GM04504 (cell line): ENCODE results near the gene ARHGEF40.

Experiments
- DNase-seq: peaks from one replicate; pipeline ENCODE4 v3.0.0-alpha.2; 2012; ENCODE audit warnings: low read depth

Gene ARHGEF40

DNA sequence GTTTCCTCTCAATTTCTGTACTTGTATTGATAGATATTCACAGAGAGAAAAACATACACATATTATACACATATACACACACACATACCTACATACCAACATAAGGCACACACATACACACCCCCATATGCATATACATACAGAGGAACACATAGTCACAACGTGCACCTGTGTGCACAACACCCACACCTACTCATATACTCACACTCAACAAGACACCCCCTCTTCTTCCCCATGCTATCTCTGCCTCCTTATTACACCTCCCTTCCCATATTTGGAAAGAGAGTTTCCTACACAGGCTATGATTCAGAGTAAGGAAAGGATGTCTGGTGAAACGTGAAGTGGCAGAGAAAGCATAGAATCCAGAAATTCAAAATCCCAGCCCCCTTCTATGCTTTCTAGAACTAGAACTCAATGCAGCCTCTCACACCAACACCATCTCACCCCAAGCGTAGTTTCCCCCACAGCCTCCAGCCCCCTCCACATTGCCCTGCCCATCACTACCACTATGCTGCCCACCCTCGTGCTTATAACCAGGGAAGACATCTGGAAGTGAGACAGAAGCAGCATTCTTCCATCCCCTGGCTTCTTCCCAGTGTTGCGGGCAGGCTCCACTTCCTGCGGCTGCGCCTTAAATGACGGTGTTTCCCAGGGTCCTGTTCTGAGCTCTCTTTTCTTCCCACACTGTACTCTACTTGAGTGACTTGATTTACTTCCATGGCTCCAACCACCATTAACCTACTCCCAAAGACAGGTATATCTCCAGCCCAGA, 10.1 kb upstream of the ARHGEF40 start:
- DNase-seq = peak; percentile 35

DNA sequence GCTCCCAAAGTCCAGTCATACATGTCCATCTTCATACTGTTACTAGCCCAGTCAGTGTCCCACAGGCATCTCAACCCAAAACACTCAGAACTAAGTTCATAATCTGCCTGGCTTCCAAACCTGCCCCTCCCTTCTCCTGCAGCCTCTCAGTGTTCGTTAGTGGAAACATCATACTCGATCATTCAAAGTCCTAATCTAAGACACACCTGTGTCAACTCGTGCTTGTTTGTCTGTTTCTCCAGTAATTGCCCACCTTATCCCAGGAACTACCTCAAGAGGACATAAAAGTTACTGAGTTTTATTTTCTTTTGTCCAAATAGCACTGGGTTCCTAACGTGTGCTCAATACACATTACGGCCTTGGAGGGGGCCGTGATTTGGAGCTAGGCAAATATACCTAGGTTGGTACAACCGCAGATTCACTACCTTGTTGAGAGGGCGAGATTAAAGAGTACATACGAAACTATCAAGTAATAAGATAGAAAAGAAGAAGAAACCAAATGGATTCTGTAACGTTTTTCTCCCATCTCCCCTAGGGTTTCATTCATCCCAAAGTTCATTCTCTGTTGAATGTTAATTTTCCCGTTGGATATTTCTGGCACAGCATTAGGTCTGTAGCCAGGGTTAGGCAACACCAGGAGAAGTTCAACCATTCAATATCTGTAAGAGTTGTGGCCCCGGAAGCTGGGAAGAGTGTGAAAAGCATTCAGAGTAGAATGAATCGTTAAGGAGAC, 9.3 kb upstream of the ARHGEF40 start:
- DNase-seq = no peak

DNA sequence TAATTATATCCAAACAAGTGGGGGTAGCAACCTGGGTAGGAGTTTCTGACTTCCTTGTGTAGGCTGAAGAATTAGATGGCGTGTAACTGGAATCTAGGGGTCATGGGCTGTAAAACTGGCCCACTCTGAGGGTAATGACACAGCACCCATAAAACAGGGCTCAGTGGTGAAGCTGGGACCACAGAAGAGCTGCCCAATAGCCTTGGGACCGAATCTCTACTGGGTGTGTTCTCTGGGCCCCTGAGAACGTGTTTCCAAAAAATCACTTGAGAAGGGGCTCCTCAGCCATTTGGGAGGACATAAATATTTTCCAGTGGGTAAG, 8.8 kb upstream of the ARHGEF40 start:
- DNase-seq = no peak

DNA sequence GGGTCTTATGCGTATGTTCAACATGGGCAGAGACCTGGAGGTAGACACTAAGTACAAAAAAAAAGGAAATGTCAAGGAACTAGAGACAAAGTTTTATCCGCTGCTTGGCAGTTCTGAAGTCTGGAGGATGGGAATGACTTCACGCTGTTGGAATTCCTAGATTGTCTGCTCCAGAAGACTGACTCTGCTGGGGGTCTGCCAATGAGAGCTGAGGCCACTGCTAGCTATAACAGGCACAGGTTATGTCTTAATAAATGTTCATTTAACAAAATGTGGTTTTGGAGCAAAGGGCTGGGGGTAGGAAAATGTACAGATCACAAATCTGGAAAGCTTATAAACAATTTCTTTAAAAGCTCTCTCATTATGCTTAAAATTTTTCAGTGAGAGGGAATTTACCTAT, 6.6 kb upstream of the ARHGEF40 start:
- DNase-seq = peak; percentile 65

DNA sequence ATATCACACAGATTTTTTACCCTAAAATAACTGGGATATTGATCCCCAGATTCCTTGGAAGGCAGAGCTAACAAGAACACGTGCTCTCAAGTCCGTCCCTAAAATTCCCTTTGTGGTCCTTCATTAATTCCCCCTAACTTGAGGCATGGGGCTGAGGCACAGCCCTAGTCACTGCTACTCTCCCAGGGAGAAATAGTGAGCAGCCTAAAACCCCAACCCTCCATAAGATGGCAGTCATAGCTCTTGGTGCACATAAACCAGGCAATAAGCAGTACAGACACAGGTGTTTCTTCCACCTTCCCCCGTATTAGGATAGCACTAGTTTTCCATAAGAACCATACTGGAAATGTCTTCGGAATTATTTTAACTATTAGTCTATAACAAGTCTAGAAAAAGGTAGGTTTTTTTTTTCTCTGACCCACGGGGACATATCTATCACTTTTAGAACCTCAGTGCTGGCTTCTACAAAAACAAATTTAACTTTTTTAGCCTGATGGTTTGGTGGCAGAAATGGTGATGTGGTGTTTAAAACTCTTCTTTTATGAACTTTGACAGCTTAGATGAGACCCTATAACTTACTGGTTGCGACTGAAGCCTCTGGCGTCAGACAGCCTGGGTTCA, 3.1 kb upstream of the ARHGEF40 start:
- DNase-seq = no peak

DNA sequence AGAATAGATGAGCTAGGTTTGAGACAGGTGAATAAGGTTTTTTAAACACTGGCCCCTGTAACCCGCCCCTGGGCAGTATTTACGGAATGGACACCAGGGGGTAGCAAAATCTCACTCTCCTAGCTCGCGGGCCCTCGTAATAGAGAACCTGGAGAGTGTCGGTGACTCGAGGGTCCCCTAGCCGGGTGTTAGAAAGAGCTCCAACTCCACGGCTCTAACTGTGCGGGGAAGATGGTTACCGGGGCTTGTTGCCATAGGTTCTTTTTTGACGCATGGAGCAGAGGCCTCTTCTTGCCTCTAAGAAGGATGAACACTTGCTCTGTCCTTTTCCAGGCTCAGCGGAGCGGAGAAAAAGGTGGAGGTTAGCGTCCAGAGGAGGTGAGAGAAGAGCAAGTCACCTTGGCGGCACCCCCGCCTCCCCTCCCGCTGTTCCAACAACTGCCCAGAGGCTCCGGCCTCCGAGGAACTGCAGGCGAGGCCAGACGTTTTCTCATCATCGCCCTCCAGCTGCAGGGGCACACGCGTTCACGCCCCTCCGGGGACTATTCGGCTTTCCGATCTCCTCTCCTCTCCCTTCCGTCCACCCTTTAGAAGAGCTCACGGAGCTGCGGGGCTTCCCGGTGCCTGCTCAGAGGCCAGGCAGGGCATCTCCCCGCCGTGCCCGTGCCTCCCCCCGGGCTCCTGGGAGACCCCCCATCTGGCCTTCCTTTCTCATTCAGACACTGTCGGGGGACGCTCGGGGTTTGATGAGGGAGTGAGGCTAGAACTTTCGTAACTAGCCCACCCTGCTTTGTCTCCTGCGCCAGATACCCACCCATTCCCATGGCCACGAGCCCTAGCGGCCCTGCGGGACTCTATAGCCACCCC, 1.4 kb upstream of the ARHGEF40 start:
- peak; percentile 34 for DNase-seq

DNA sequence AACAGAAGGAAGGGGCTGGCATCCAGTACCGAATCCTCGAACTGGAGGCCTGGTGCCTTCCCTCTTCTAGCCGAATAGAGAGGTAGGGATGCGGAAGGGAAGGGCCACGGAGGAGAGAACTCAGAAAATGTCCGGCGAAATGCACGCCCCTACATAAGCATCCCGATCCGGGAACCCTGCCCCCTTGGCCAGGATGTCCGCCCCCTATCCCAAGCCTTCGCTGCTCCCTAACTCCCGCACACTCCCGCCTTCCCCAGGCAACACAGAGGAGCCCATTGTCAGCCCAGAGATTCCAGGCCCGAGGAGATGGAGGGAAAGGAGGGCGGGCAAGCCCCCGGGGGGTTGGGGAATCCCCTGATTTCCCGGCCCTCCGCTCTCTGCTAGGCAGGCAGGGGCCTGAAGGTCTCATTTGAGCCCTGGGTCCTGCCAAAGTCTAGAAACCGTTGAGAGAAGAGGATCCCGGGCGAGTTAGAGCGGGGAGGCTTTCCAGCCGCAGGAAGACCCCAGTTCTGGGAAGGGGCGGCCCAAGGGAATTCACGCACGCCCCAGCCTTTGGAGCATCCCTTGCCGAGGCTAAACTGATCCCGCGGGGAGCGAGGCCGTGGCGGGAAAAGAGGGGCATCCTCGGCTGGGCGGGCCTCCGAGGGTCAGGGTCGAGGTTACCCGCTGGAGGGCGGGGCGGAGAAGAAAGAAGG, 569 bp upstream of the ARHGEF40 start:
- DNase-seq = no peak

DNA sequence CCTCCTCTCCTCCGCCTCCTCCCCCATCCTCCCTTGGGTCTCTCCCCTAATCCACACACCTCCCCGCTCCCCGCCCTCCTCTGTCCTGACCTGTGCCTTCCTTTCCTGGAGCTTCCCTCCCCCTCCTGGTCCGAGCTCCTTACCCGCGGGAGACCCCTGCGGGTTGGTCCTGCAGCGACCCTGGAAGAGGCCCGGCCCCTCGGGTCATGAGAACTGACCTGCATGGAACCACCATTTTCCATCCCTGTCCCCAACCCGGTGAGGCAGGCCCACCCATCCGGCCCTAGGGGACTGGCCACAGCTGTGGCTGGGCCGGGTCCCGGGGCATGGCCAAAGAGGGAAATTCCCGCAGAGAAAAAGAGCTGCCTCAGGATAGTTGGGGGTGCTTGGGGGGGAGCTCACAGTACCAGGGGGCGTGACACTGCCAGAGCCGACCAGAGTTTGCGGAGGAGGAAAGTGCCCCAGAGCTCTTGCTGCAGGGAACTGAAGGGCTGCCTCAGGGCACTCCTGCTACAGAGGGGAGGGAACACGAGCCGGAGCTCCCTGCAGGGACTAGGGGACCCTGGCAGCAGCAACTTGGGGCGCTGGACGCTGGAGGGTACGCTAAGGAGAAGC, 613 bp downstream of the ARHGEF40 start:
- no peak for DNase-seq

DNA sequence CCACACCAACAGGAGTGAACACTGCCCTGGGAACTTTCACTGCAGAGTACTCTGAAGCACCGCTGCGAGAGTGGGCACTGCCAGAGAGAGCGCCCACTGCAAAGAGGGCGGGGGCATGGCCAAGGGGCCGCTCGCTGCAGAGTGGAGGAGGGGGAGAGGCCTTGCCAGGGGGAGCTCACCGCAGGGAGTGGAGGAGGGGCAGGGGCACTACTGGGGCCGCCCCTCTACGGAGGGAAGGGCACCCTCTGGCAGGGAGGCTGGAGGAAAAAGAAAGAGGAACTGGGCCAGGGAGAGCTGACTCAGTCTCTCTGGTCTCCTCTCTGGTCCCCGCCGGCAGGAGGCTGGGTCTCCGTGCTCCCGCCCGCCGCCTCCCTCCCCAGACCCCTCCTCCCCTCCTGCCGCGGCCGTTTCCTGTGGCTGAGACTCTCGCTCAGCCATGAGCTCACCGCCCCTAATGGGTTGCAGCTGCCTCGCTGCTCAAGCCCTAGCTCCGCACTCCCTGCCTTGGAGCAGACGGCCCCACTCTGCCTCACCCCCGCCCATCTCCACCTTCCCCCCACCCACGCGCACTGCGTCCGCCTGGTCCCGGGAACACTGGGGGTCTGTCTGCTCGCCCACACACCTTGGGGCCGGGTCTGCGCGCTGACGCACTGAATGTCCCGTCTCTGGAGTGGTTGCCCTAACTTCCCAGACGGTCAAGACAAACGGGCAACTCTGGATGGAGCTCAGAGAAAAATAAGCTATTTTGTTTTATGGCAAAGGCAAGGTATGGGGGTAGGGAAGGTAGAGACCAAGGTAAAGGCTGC, 1.3 kb downstream of the ARHGEF40 start:
- peak; percentile 87 for DNase-seq

DNA sequence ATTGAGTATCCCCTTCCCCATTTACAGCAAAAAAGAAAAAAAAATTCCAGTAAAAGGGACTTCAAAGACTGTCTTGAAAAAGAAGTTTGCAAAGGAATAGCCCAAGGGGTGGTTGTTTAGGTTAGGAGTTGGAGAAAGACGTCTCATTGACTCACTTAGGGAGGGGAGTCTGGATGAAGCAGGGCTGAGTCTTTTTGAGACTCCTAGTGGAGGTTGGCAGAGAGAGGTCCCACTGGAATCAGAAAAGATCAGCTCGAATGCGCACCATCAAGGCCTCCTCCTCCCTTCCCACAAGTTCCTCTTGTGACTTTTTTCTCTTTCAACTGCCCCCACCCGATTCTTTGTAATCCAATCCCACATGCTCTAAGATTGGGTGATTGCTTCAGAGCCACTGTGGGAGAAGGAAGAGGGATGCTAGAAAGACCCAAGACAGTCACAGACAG, 1.9 kb downstream of the ARHGEF40 start:
- DNase-seq = peak; percentile 46

DNA sequence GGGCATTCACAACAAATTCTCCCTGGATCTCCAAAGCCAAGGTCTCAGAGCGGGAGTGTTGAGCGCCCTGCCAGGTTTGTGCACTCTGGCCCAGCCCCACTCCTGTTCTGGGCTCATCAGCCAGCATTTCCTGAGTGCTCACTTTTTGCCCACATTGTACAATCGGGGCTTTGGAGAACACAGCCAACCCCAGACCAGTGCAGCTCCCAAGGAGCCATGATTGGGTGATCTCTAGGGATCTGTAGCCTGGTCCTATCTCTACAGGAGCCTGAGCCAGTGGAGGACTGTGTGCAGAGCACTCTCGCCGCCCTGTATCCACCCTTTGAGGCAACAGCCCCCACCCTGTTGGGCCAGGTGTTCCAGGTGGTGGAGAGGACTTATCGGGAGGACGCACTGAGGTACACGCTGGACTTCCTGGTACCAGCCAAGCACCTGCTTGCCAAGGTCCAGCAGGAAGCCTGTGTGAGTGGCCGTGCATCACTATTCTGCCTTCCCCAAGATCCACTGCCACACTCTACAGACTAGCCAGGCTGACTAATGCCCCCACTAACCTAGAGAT, 2.8 kb downstream of the ARHGEF40 start:
- DNase-seq = no peak

DNA sequence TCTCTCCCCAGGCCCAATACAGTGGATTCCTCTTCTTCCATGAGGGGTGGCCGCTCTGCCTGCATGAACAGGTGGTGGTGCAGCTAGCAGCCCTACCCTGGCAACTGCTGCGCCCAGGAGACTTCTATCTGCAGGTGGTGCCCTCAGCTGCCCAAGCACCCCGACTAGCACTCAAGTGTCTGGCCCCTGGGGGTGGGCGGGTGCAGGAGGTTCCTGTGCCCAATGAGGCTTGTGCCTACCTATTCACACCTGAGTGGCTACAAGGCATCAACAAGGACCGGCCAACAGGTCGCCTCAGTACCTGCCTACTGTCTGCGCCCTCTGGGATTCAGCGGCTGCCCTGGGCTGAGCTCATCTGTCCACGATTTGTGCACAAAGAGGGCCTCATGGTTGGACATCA, 3.8 kb downstream of the ARHGEF40 start:
- no peak for DNase-seq

DNA sequence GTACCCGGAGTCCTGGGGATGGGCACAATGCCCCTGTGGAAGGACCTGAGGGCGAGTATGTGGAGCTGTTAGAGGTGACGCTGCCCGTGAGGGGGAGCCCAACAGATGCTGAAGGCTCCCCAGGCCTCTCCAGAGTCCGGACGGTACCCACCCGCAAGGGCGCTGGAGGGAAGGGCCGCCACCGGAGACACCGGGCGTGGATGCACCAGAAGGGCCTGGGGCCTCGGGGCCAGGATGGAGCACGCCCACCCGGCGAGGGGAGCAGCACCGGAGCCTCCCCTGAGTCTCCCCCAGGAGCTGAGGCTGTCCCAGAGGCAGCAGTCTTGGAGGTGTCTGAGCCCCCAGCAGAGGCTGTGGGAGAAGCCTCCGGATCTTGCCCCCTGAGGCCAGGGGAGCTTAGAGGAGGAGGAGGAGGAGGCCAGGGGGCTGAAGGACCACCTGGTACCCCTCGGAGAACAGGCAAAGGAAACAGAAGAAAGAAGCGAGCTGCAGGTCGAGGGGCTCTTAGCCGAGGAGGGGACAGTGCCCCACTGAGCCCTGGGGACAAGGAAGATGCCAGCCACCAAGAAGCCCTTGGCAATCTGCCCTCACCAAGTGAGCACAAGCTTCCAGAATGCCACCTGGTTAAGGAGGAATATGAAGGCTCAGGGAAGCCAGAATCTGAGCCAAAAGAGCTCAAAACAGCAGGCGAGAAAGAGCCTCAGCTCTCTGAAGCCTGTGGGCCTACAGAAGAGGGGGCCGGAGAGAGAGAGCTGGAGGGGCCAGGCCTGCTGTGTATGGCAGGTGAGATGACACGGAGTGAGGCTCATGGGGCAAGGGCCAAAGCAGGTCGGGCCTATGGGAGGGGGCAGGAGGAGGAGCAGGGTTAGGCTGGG, 4.5 kb downstream of the ARHGEF40 start:
- DNase-seq = no peak

DNA sequence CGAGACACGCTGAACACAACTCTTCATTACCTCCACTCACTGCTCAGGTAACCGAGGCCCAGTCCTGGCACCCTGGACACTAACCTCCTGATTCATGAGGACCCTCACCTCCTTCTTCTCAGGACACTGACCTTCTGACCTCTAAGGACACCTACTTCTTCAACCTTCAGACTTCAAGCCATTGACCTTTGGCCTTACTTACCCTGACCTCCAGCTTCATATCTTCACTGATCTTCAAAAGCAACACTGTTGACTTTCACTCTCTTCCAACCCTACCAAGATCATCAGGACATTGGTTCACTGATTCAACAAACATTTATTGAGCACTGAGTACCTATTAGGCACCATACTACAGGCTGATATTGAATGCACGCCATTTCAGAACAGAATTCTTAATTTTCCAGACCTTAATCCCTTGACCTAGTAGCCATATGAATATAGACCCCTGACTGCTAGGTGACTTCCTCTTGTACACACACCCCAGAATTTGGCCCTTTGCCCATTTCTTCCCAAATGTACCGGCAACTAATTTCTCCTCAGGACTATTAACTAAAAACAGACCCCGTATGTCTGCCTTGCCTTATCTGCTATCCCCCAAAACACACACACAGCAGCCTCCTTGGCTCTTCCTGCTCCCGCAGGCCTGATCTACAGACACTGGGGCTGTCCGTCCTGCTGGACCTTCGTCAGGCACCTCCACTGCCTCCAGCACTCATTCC, 5.8 kb downstream of the ARHGEF40 start:
- DNase-seq = no peak

DNA sequence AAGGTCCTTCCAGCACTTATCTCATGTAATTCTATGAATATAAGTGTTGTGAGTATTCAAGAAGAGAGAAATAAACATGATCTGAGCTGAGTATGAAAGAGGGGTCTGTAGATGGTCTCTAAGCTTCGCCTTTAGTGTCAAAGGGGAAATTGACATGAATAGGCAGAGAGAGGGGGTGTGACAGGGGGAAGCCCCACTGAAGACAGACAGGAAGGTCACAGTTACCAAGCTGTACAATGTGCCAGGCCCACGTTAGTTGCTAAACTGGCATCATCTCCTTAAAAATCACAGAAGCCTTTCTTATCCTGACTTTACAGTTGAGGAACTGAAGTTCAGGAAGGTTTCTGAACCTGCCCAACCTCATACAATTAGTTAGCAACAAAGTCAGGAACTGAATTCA, 7.6 kb downstream of the ARHGEF40 start:
- no peak for DNase-seq

DNA sequence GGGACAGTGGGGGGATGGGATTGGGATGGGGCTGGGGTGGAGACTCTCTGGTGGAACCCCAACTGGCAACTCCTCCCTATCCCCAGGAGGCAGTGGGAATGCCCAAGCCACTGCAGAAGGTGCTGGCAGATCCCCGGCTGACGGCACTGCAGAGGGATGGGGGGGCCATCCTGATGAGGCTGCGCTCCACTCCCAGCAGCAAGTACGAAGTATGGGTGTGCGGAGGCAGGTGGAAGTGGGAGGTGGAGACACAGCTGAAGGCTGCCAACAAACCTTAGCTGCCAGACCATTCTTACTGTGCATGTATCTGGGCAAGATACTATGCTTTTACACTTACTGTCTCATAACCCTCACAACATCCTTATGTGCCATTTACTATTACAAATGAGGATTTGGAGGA, 8.2 kb downstream of the ARHGEF40 start:
- no peak for DNase-seq

DNA sequence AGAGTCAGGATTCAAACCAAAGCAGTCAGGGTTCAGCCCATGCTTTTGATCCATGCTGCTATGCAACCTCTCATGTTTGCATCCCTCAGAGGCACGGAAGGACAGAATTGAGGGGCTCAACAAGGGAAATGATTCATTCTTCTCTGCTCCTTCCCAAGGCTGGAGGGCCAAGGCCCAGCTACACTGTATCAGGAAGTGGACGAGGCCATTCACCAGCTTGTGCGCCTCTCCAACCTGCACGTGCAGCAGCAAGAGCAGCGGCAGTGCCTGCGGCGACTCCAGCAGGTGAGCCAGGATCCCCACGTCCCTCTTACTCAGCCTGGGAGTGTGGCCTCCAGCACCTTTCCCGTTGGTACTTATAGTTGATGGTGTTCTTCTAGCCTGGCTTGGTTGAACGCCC, 8.6 kb downstream of the ARHGEF40 start:
- no peak for DNase-seq

DNA sequence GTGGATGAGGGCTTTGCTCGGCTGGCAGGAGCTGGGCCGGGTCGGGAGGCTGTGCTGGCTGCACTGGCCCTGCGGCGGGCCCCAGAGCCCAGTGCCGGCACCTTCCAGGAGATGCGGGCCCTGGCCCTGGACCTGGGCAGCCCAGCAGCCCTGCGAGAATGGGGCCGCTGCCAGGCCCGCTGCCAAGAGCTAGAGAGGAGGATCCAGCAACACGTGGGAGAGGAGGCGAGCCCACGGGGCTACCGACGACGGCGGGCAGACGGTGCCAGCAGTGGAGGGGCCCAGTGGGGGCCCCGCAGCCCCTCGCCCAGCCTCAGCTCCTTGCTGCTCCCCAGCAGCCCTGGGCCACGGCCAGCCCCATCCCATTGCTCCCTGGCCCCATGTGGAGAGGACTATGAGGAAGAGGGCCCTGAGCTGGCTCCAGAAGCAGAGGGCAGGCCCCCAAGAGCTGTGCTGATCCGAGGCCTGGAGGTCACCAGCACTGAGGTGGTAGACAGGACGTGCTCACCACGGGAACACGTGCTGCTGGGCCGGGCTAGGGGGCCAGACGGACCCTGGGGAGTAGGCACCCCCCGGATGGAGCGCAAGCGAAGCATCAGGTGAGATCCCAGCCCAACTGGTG, 11.5 kb downstream of the ARHGEF40 start:
- DNase-seq = no peak
